ENCODE results near the gene PRUNE1.
A peak's percentile ranks its signal among the peaks of the same experiment; 100 is the strongest.

Gene PRUNE1

DNA sequence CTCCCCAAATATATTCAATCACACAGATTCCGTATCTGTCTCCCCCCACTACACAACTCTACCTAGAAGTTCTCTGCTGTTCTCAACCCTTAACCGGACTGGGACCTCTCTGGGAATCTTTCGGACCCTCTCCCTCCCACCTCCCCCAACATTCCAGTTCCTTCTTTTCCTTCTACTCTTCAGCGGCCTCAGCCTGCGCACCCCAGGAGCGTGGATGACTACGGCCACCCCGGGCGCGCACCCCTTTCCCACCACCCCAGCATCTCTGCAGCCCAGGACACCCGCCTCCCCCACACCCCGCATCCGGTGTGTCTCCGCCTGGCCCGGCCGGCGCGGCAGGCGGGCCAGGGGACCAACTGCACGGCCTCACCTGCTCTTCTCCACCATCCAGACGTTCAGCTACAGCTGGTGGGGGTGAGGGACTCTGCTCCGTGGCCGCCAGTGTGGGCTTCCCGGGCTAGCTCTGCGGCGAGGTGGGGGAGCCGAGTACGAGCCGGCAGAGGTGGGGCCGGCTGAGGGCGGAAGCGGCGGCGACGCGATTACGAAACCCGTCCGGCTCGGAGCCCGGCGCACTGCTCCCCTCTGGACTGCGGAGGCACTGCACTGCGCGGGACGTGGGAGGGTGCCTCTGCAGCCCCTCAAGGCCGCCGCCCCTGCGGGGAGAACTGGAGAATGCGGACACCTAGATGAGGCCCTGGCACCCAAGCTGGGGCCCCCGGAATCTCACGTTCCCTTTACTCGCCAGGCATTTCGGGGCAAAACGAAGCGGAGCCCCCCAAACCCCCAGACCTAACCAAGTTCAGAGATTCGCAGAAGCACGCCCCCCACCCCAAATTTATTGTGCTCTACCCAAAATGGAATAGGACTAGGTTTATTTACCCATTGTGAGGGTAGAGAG is 51.1 kb downstream of the PRUNE1 start, which contains the start of gene CDC42SE1:
Gene CDC42SE1, minus strand, starts transcription at position 514 of the 898 bp plus-strand sequence. CDS start 3,892 bp downstream, outside the sequence.
- H4K8ac ChIP-seq (ENCODE audit: low read depth, low read length): peak within 1 kb of the TSS; percentile 69
- peak within 1 kb of the TSS; percentile 92 for H3K27ac ChIP-seq (ENCODE audit: low read depth, low read length)
- H3K4me2 ChIP-seq (ENCODE audit: low read length): peak within 1 kb of the TSS; percentile 90
- peak within 1 kb of the TSS; percentile 95 for H3K4ac ChIP-seq (ENCODE audit: low read depth, low read length)
- H3K36me3 ChIP-seq (ENCODE audit: control insufficient read depth, insufficient read depth, low read length): peaks cover 9% of the 10 kb centered on the region
- peak; percentile 94 for DNase-seq
- H3K79me1 ChIP-seq (ENCODE audit: low read length): peaks cover 18% of the 10 kb centered on the region
- H3K18ac ChIP-seq (ENCODE audit: low read length): peak within 1 kb of the TSS; percentile 94
- peak within 1 kb of the TSS; percentile 89 for H3K9ac ChIP-seq (ENCODE audit: low read length)
- peaks cover 66% of the 10 kb centered on the region for H3K79me2 ChIP-seq (ENCODE audit: control insufficient read depth, insufficient read depth, low read length)
- H3K23ac ChIP-seq (ENCODE audit: low read length): peak within 1 kb of the TSS; percentile 95
- no CpG with 5 or more reads among the region's 58 CpGs for WGBS (ENCODE audit: extremely low coverage, insufficient coverage, low lambda C conversion rate)
- peak within 1 kb of the TSS; percentile 91 for H3K4me3 ChIP-seq (ENCODE audit: low read length)
- H2AK5ac ChIP-seq (ENCODE audit: low read length): peak within 1 kb of the TSS; percentile 81
- peak within 1 kb of the TSS; percentile 76 for H2BK120ac ChIP-seq (ENCODE audit: low read depth, low read length)
- H2BK15ac ChIP-seq (replicated peaks; ENCODE audit: low read depth): no peak within 1 kb of the TSS
- peaks cover 8% of the 10 kb centered on the region for H3K4me1 ChIP-seq (ENCODE audit: control insufficient read depth, low read depth, low read length)
- H2BK5ac ChIP-seq (ENCODE audit: low read length): peak within 1 kb of the TSS; percentile 66
- H3K56ac ChIP-seq (ENCODE audit: low read length): peak within 1 kb of the TSS; percentile 96
- H4K5ac ChIP-seq (ENCODE audit: low read length): peak within 1 kb of the TSS; percentile 92
- H3K27me3 ChIP-seq (ENCODE audit: insufficient read depth, low read length, poor library complexity): no peaks in the 10 kb centered on the region

DNA sequence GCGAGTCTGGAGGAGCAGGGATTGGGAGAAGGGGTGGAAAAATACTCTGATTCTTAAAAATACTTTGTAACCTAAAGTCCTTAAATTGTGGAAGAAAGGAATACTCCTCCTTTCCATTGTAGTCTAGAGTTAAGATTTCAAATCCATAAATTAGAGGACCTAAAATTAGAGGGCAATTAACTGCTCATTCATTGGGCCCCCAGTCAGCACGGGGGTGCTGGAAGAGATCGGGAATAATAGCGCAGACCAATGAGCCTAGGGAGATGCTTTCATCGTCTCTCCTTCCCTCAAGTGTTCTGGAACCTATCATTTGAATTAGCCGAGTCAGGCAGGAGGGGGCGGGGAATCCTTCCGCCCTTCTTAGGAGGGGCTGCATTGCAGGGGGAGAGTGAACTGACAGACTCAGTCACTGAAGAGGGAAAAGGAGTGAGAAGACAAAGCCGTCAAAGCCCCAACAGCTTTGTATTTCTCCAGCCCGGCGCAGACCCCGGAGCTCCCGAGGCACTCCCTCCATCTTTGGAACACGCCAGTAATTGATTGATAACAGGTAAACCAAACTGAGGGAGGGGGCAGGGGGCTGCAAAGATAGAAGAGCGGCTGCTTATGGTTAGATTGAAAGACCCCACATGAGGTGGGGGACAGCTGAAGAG is 51.9 kb downstream of the PRUNE1 start, which contains the start of gene MLLT11:
Gene MLLT11, plus strand, starts transcription at position 391 of the 650 bp plus-strand sequence. CDS start 6,828 bp downstream, outside the sequence.
- no CpG with 5 or more reads among the region's 15 CpGs for WGBS (ENCODE audit: extremely low coverage, insufficient coverage, low lambda C conversion rate)
- DNase-seq: peak; percentile 98

DNA sequence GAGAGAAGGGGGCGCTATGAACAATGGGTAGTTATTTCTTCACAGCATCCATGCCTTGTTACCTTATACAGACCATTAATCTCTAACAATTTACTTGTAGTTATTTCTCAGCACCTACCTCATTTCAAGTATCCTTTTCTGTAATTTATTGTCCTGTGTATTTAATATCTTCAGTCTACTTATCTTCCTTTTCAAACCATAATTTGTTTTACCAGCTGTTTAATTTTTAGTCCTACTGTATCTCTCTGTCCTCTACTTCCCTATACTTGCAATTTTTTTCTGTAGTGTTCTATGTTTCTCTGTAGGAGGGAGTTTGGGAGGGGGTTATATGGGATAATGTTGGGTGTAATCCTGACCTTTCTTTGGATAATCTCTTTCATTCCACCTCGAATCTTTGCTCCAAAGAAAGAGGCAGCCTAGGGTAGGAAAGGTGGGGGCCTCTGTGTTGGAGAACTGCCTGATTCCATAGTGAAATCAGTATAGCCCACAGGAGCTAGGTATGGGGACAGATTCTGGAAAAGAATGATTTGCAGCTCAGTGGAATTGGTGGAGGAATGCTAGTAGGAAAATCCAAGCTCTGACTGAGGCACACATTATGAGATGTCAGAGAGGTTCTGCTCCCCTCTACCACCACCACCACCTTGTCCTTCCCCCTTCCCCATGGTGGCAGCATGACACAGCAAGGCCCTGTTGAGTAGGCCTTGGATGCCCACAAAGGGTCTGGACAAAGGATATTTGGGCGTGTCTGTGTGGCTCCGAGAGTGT is 52.6 kb downstream of the PRUNE1 start:
- H3K36me3 ChIP-seq (ENCODE audit: control insufficient read depth, insufficient read depth, low read length): peaks cover 7% of the 10 kb centered on the region
- H2AK5ac ChIP-seq (ENCODE audit: low read length): peak overlapping the region; percentile 60
- no peak overlapping the region for H4K8ac ChIP-seq (ENCODE audit: low read depth, low read length)
- peak overlapping the region; percentile 94 for H3K18ac ChIP-seq (ENCODE audit: low read length)
- peak; percentile 64 for DNase-seq
- H3K9ac ChIP-seq (ENCODE audit: low read length): peak overlapping the region; percentile 89
- H3K56ac ChIP-seq (ENCODE audit: low read length): peak overlapping the region; percentile 92
- no CpG with 5 or more reads among the region's 4 CpGs for WGBS (ENCODE audit: extremely low coverage, insufficient coverage, low lambda C conversion rate)
- peak overlapping the region; percentile 95 for H3K4ac ChIP-seq (ENCODE audit: low read depth, low read length)
- H2BK15ac ChIP-seq (replicated peaks; ENCODE audit: low read depth): no peak overlapping the region
- no peak overlapping the region for H2BK120ac ChIP-seq (ENCODE audit: low read depth, low read length)
- H3K79me1 ChIP-seq (ENCODE audit: low read length): peaks cover 17% of the 10 kb centered on the region
- no peak overlapping the region for H4K5ac ChIP-seq (ENCODE audit: low read length)
- peaks cover 74% of the 10 kb centered on the region for H3K79me2 ChIP-seq (ENCODE audit: control insufficient read depth, insufficient read depth, low read length)
- H3K23ac ChIP-seq (ENCODE audit: low read length): no peak overlapping the region
- peak overlapping the region; percentile 38 for H2BK5ac ChIP-seq (ENCODE audit: low read length)
- H3K27me3 ChIP-seq (ENCODE audit: insufficient read depth, low read length, poor library complexity): no peaks in the 10 kb centered on the region
- peak overlapping the region; percentile 40 for H3K4me2 ChIP-seq (ENCODE audit: low read length)
- H3K27ac ChIP-seq (ENCODE audit: low read depth, low read length): peak overlapping the region; percentile 92
- peaks cover 10% of the 10 kb centered on the region for H3K4me1 ChIP-seq (ENCODE audit: control insufficient read depth, low read depth, low read length)
- peak overlapping the region; percentile 82 for H3K4me3 ChIP-seq (ENCODE audit: low read length)

More for the DNA sequence above, 51.9 kb downstream of the PRUNE1 start, which contains the start of gene MLLT11:
- Histone ChIP-seq H3K27ac (ENCODE audit: low read depth, low read length) (peak within 1 kb of the TSS; percentile 92), H3K9ac (ENCODE audit: low read length) (peak within 1 kb of the TSS; percentile 89), H4K5ac (ENCODE audit: low read length) (peak within 1 kb of the TSS; percentile 92), H3K4me2 (ENCODE audit: low read length) (peak within 1 kb of the TSS; percentile 89), H3K27me3 (ENCODE audit: insufficient read depth, low read length, poor library complexity) (no peaks in the 10 kb centered on the region), H3K4ac (ENCODE audit: low read depth, low read length) (peak within 1 kb of the TSS; percentile 95), H3K36me3 (ENCODE audit: control insufficient read depth, insufficient read depth, low read length) (peaks cover 8% of the 10 kb centered on the region), H2BK120ac (ENCODE audit: low read depth, low read length) (peak within 1 kb of the TSS; percentile 76), H3K79me2 (ENCODE audit: control insufficient read depth, insufficient read depth, low read length) (peaks cover 70% of the 10 kb centered on the region), H2BK15ac (replicated peaks; ENCODE audit: low read depth) (no peak within 1 kb of the TSS), H3K23ac (ENCODE audit: low read length) (peak within 1 kb of the TSS; percentile 95), H3K4me3 (ENCODE audit: low read length) (peak within 1 kb of the TSS; percentile 91), H2AK5ac (ENCODE audit: low read length) (peak within 1 kb of the TSS; percentile 60), H3K4me1 (ENCODE audit: control insufficient read depth, low read depth, low read length) (peaks cover 10% of the 10 kb centered on the region), H3K79me1 (ENCODE audit: low read length) (peaks cover 17% of the 10 kb centered on the region), H3K56ac (ENCODE audit: low read length) (peak within 1 kb of the TSS; percentile 96), H2BK5ac (ENCODE audit: low read length) (peak within 1 kb of the TSS; percentile 66), H4K8ac (ENCODE audit: low read depth, low read length) (peak within 1 kb of the TSS; percentile 69), H3K18ac (ENCODE audit: low read length) (peak within 1 kb of the TSS; percentile 94)

DNA sequence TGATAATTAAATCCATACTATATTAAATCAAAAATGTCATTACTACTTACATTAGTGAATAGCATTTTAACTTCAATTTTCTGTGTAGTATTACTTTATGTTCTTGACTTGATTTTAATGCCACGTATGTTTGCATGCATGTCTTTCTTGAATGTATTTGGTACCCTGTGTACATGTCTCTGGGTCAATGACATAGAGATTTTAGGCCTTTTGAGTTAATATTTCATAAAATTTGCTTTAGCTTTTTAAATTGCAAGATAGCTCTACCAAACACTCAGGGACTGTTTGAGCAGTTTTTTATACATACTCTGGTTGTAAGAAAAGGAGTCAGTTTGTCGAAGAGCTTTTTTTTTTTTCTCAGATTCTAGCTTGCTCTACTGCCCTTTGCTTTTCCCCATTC is 53.5 kb downstream of the PRUNE1 start:
- H3K27ac ChIP-seq (ENCODE audit: low read depth, low read length): no peak overlapping the region
- H3K79me2 ChIP-seq (ENCODE audit: control insufficient read depth, insufficient read depth, low read length): peaks cover 71% of the 10 kb centered on the region
- H4K8ac ChIP-seq (ENCODE audit: low read depth, low read length): no peak overlapping the region

DNA sequence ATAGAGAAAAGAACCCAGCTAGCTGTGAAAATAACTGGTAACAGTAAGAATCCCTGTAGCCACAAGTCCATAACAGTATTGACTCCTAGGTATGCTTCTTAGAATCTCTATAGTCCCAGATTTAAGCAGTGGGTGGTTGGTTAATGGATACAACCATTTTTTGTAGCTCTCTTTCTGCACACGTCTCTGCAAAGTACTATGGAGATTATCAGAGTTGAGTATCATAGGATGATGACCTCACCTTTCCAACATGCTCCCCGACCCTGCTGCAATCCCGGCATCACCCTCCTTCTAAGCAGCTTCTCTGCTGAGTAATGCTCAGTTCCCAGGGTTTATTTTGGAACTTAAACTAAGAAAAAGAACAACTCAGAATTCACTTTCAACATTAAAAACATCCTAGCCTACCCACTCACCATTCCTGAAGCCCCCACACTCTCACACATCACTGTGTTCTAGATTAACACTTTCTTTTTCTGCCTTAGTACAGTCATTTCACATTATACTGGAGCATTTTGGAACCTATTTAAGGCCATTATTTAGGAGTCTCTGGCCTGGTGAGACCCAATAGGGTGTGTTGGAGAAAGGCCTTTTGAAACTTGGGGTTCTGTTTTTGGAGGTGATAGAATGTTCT is 54.6 kb downstream of the PRUNE1 start:
- Histone ChIP-seq H2BK120ac (ENCODE audit: low read depth, low read length) (no peak overlapping the region), H3K9ac (ENCODE audit: low read length) (peak overlapping the region; percentile 33), H3K4me2 (ENCODE audit: low read length) (peak overlapping the region; percentile 25), H2AK5ac (ENCODE audit: low read length) (no peak overlapping the region), H4K8ac (ENCODE audit: low read depth, low read length) (no peak overlapping the region), H3K27ac (ENCODE audit: low read depth, low read length) (no peak overlapping the region), H3K23ac (ENCODE audit: low read length) (no peak overlapping the region), H3K36me3 (ENCODE audit: control insufficient read depth, insufficient read depth, low read length) (peaks cover 5% of the 10 kb centered on the region), H3K18ac (ENCODE audit: low read length) (no peak overlapping the region), H3K4me3 (ENCODE audit: low read length) (no peak overlapping the region), H3K4me1 (ENCODE audit: control insufficient read depth, low read depth, low read length) (peaks cover 5% of the 10 kb centered on the region), H3K79me2 (ENCODE audit: control insufficient read depth, insufficient read depth, low read length) (peaks cover 64% of the 10 kb centered on the region), H3K27me3 (ENCODE audit: insufficient read depth, low read length, poor library complexity) (no peaks in the 10 kb centered on the region), H3K4ac (ENCODE audit: low read depth, low read length) (no peak overlapping the region), H3K56ac (ENCODE audit: low read length) (peak overlapping the region; percentile 6), H4K5ac (ENCODE audit: low read length) (no peak overlapping the region), H3K79me1 (ENCODE audit: low read length) (peaks cover 11% of the 10 kb centered on the region), H2BK5ac (ENCODE audit: low read length) (no peak overlapping the region), H2BK15ac (replicated peaks; ENCODE audit: low read depth) (no peak overlapping the region)
- DNase-seq: peak; percentile 80
- WGBS (ENCODE audit: extremely low coverage, insufficient coverage, low lambda C conversion rate): no CpG with 5 or more reads among the region's 3 CpGs

More for the DNA sequence above, 53.5 kb downstream of the PRUNE1 start:
- DNase-seq: no peak
- WGBS (ENCODE audit: extremely low coverage, insufficient coverage, low lambda C conversion rate): no CpG with 5 or more reads among the region's 2 CpGs
- no peak overlapping the region for H3K18ac ChIP-seq (ENCODE audit: low read length)
- no peaks in the 10 kb centered on the region for H3K27me3 ChIP-seq (ENCODE audit: insufficient read depth, low read length, poor library complexity)
- peak overlapping the region; percentile 92 for H3K56ac ChIP-seq (ENCODE audit: low read length)
- H4K5ac ChIP-seq (ENCODE audit: low read length): no peak overlapping the region
- peak overlapping the region; percentile 89 for H3K9ac ChIP-seq (ENCODE audit: low read length)
- H2AK5ac ChIP-seq (ENCODE audit: low read length): no peak overlapping the region
- H3K23ac ChIP-seq (ENCODE audit: low read length): no peak overlapping the region
- H3K4me3 ChIP-seq (ENCODE audit: low read length): peak overlapping the region; percentile 21
- no peak overlapping the region for H3K4ac ChIP-seq (ENCODE audit: low read depth, low read length)
- no peak overlapping the region for H2BK5ac ChIP-seq (ENCODE audit: low read length)
- peaks cover 11% of the 10 kb centered on the region for H3K79me1 ChIP-seq (ENCODE audit: low read length)
- H2BK120ac ChIP-seq (ENCODE audit: low read depth, low read length): no peak overlapping the region
- peak overlapping the region; percentile 54 for H3K4me2 ChIP-seq (ENCODE audit: low read length)
- peaks cover 3% of the 10 kb centered on the region for H3K36me3 ChIP-seq (ENCODE audit: control insufficient read depth, insufficient read depth, low read length)
- no peak overlapping the region for H2BK15ac ChIP-seq (replicated peaks; ENCODE audit: low read depth)
- peaks cover 7% of the 10 kb centered on the region for H3K4me1 ChIP-seq (ENCODE audit: control insufficient read depth, low read depth, low read length)
